SU-DHL-6 (cell line): ENCODE measurements around the gene CASK.

Experiments
- EZH2phosphoT487 ChIP-seq: fragments of 200-600 bp; sonication (generic), shearing (Covaris generic); conservative IDR thresholded peaks from 2 replicates; pipeline ENCODE4 v1.6.1; 2018; ENCODE audit warnings: mild to moderate bottlenecking, antibody characterized with exemption, low read length, moderate library complexity, mixed read lengths
- TF ChIP-seq, protein P1 (sequence below): fragments of 200-600 bp; sonication (generic); IDR thresholded peaks from one replicate; pipeline ENCODE4 v1.5.1; 2017; ENCODE audit warnings: antibody characterized with exemption, mild to moderate bottlenecking, low read length, moderate library complexity; ENCODE audit not compliant: insufficient read depth, poor library complexity, severe bottlenecking

DNA sequence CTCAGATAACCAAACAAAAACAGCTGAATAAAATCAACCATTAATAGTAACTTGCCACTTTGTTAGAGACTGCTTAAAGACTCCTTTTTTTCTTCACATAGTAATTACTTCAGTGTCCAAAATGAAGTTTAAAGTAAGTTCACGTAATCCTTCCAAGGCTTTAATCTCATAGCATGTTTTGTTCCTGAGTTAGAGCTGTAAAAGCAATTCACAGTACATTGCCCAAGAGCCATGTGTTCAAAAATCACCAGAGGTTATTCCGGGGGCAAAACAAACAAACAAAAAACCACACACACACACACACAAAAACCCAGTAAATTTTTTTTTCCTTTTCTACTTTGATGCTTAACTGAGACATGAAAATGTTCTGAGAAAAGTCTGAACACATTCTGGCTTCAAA is 193.3 kb downstream of the CASK start:
- TF ChIP-seq, protein P1, sequence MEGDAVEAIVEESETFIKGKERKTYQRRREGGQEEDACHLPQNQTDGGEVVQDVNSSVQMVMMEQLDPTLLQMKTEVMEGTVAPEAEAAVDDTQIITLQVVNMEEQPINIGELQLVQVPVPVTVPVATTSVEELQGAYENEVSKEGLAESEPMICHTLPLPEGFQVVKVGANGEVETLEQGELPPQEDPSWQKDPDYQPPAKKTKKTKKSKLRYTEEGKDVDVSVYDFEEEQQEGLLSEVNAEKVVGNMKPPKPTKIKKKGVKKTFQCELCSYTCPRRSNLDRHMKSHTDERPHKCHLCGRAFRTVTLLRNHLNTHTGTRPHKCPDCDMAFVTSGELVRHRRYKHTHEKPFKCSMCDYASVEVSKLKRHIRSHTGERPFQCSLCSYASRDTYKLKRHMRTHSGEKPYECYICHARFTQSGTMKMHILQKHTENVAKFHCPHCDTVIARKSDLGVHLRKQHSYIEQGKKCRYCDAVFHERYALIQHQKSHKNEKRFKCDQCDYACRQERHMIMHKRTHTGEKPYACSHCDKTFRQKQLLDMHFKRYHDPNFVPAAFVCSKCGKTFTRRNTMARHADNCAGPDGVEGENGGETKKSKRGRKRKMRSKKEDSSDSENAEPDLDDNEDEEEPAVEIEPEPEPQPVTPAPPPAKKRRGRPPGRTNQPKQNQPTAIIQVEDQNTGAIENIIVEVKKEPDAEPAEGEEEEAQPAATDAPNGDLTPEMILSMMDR = no peak
- TF ChIP-seq EZH2phosphoT487 = no peak
